Kidney (tissue), 14 donors: ENCODE results near the gene ZBED4. TPM values are rescaled to one million over a fixed set of nuclear protein-coding genes. Genes with fewer than 3 reads are reported as not detected.

Source experiments
- DNase-seq, 5 donors: peaks; one replicate each; pipeline ENCODE4 v3.0.0-alpha.2; 2013 to 2020
- FAIRE-seq: peaks from 2 replicates; lab custom pipeline; 2012; peaks lifted over from hg19 to GRCh38; lab: Jason Lieb, UNC
- H3K27ac ChIP-seq, 2 donors: one replicate each; pipeline ENCODE4 v1.7.0; 2013; ENCODE audit warnings: low read depth in 2 of 2, low read length in 2 of 2, inconsistent platforms in 1 of 2
- H3K27me3 ChIP-seq: one replicate; pipeline ENCODE4 v1.7.1; 2013; ENCODE audit warnings: low read length, inconsistent platforms; ENCODE audit not compliant: control insufficient read depth, insufficient read depth
- H3K36me3 ChIP-seq, 3 donors: one replicate each; pipeline versions ENCODE4 v1.7.0 to v1.7.1; 2013; ENCODE audit warnings: low read length in 3 of 3, control low read depth in 1 of 3, inconsistent platforms in 1 of 3; ENCODE audit not compliant: insufficient read depth in 3 of 3, control insufficient read depth in 2 of 3
- H3K4me1 ChIP-seq, 3 donors: one replicate each; pipeline versions ENCODE4 v1.7.0 to v1.7.1; 2013; ENCODE audit warnings: low read length in 3 of 3, inconsistent platforms in 1 of 3, low read depth in 1 of 3; ENCODE audit not compliant: control insufficient read depth in 2 of 3, insufficient read depth in 2 of 3
- H3K4me3 ChIP-seq, 3 donors: one replicate each; pipeline versions ENCODE4 v1.7.0 to v1.8.1; 2013; ENCODE audit warnings: low read length in 3 of 3, control low read depth in 1 of 3, inconsistent platforms in 1 of 3
- H3K9ac ChIP-seq, 3 donors: one replicate each; pipeline versions ENCODE4 v1.7.0 to v1.7.1; 2013; ENCODE audit warnings: low read length in 3 of 3, control low read depth in 1 of 3, inconsistent platforms in 1 of 3
- H3K9me3 ChIP-seq, 3 donors: one replicate each; pipeline versions ENCODE4 v1.7.0 to v1.7.1; 2013; ENCODE audit warnings: low read length in 3 of 3, control low read depth in 1 of 3, inconsistent platforms in 1 of 3; ENCODE audit not compliant: control insufficient read depth in 2 of 3, insufficient read depth in 1 of 3
- intact Hi-C: fragments of 100-400 bp; cut with DNase I; formaldehyde crosslinking; loops from one replicate; pipeline ENCODE4 v1.11.1; 2022
- polyA plus RNA-seq: library from polyadenylated mRNA; stranded (reverse); fragments of 350-450 nt; fragmentation: Illumina TruSeq; extraction: RNeasy Lipid Tissue Mini Kit (QIAGEN cat#74804); gene quantifications from one replicate; pipeline ENCODE4 v1.2.3, GENCODE V29; 2014; ENCODE audit warnings: low read depth, low replicate concordance; ENCODE audit not compliant: insufficient read depth
- total RNA-seq: library from RNA; stranded (reverse); fragmentation: NEBNext Ultra II Directional; extraction: Animal tissue kit (Norgen Biotek cat#: 25700); gene quantifications from one replicate; pipeline ENCODE4 v1.2.1, GENCODE V29; 2021
- TF ChIP-seq, protein P1 (sequence below): IDR thresholded peaks from 3 replicates; pipeline ENCODE4 v1.5.1; 2012; ENCODE audit warnings: mild to moderate bottlenecking, moderate library complexity, borderline replicate concordance; ENCODE audit not compliant: insufficient read depth; ENCODE audit errors: extremely low read depth
- donor health status: control.
- donor health status: control.
- donor health status: control.
- donor health status: control.
- donor health status: control.
- donor health status: DM: yes; HTN: yes; CAD: no.
- donor health status: Normal renal cell carcinoma (clear cell type).

ZBED4 gene
- total and polyA plus RNA-seq, 2 donors from 2014 or later: 2.1 to 12.9 TPM

DNA sequence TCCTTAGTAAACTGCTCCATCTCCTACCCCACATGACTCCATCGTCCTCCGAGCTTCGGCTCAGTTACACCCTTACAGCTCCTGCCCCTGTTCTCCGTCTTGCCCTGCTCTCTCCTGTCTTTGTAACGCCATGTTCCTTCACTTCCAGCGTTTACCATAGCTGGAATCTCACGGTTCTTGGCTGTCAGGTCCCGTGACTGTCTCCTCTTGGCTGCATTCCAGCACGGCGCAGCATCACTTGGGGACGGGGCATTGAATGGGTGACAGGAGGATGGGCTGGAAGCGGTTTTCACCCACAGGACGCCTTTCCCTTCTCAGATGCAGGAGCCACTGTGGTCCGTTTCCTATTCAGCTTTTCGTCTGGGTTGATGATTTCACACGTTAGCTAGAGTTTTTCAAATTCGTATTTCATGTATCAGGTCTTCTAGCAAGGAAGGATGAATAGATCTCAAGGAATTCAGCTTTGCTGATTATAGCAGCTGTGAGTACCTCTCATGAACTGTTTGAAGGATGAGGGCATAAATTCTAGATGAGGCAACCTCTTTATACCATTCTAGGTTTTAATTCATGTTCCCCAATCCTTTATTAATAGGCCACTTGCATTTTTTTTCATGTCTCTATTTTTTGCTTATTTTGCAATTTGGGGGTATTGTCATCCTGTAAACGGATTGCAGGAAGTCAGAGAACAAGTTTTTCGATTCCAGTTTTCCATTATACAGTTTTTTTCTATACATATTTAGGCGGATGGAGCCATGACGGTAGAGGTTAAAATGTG lies 29.1 kb downstream of the ZBED4 start:
- no peak for FAIRE-seq
- TF ChIP-seq, protein P1, sequence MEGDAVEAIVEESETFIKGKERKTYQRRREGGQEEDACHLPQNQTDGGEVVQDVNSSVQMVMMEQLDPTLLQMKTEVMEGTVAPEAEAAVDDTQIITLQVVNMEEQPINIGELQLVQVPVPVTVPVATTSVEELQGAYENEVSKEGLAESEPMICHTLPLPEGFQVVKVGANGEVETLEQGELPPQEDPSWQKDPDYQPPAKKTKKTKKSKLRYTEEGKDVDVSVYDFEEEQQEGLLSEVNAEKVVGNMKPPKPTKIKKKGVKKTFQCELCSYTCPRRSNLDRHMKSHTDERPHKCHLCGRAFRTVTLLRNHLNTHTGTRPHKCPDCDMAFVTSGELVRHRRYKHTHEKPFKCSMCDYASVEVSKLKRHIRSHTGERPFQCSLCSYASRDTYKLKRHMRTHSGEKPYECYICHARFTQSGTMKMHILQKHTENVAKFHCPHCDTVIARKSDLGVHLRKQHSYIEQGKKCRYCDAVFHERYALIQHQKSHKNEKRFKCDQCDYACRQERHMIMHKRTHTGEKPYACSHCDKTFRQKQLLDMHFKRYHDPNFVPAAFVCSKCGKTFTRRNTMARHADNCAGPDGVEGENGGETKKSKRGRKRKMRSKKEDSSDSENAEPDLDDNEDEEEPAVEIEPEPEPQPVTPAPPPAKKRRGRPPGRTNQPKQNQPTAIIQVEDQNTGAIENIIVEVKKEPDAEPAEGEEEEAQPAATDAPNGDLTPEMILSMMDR: no peak

DNA sequence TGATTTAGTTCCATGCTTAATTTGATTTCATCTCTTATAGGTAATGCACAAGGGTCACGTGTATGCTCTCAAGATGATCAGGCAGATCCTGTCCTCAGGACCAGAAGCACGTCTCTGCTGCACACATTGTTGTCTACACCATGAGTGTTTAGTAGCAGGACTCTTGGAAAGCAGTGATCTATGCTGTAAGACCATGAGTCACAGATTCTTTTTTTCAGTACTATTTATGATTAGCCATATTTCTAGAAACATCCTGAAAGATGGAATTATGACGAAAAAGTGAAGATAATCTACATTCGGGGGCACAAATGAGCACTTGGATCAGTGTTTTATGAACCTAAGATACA lies 29.6 kb downstream of the ZBED4 start:
- intact Hi-C loops: no loop called here

More for the DNA sequence above, 29.1 kb downstream of the ZBED4 start:
- no peak overlapping the region for H3K4me3 ChIP-seq
- no peak overlapping the region for H3K9ac ChIP-seq
- no peaks in the 10 kb centered on the region for H3K4me1 ChIP-seq
- no peak for DNase-seq
- H3K36me3 ChIP-seq: peaks cover 7 to 17% (median 10%) of the 10 kb centered on the region in 3 donors
- H3K9me3 ChIP-seq: no peaks in the 10 kb centered on the region
- intact Hi-C loops: no loop called here
- no peaks in the 10 kb centered on the region for H3K27me3 ChIP-seq
- H3K27ac ChIP-seq: no peak overlapping the region

DNA sequence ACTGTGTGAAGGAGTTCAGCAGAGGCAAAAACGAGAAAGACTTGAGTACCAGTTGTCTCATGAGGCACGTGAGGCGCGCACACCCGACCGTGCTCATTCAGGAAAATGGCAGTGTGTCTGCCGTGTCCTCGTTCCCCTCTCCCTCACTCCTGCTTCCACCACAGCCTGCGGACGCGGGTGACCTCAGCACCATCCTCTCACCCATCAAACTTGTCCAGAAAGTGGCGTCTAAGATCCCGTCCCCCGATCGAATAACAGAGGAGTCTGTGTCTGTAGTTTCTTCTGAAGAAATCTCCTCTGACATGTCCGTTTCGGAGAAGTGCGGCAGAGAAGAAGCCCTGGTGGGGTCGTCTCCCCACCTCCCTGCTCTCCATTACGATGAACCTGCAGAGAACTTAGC lies 30.4 kb downstream of the ZBED4 start:
- intact Hi-C loops: no loop called here
- FAIRE-seq: no peak
- no peaks in the 10 kb centered on the region for H3K9me3 ChIP-seq
- no peak overlapping the region for H3K4me3 ChIP-seq
- H3K27me3 ChIP-seq: no peaks in the 10 kb centered on the region
- no peak overlapping the region for H3K9ac ChIP-seq
- H3K4me1 ChIP-seq: no peaks in the 10 kb centered on the region
- peaks cover 7 to 17% (median 10%) of the 10 kb centered on the region in 3 donors for H3K36me3 ChIP-seq
- no peak for DNase-seq
- H3K27ac ChIP-seq: no peak overlapping the region
- TF ChIP-seq, protein P1: no peak

More for the DNA sequence above, 29.6 kb downstream of the ZBED4 start:
- no peak for DNase-seq
- H3K27ac ChIP-seq: no peak overlapping the region
- H3K4me3 ChIP-seq: no peak overlapping the region
- no peak for FAIRE-seq
- H3K36me3 ChIP-seq: peaks cover 7 to 17% (median 10%) of the 10 kb centered on the region in 3 donors
- TF ChIP-seq, protein P1: no peak
- H3K9me3 ChIP-seq: no peaks in the 10 kb centered on the region
- H3K4me1 ChIP-seq: no peaks in the 10 kb centered on the region
- H3K27me3 ChIP-seq: no peaks in the 10 kb centered on the region
- no peak overlapping the region for H3K9ac ChIP-seq
